ENCODE results near the gene ARHGEF1. TPM values are rescaled to one million over a fixed set of nuclear protein-coding genes. Genes with fewer than 3 reads are reported as not detected.

Gene ARHGEF1
- total RNA-seq, 4 donors from 2014 or later: 53.1 to 129 (median 72.0) TPM

DNA sequence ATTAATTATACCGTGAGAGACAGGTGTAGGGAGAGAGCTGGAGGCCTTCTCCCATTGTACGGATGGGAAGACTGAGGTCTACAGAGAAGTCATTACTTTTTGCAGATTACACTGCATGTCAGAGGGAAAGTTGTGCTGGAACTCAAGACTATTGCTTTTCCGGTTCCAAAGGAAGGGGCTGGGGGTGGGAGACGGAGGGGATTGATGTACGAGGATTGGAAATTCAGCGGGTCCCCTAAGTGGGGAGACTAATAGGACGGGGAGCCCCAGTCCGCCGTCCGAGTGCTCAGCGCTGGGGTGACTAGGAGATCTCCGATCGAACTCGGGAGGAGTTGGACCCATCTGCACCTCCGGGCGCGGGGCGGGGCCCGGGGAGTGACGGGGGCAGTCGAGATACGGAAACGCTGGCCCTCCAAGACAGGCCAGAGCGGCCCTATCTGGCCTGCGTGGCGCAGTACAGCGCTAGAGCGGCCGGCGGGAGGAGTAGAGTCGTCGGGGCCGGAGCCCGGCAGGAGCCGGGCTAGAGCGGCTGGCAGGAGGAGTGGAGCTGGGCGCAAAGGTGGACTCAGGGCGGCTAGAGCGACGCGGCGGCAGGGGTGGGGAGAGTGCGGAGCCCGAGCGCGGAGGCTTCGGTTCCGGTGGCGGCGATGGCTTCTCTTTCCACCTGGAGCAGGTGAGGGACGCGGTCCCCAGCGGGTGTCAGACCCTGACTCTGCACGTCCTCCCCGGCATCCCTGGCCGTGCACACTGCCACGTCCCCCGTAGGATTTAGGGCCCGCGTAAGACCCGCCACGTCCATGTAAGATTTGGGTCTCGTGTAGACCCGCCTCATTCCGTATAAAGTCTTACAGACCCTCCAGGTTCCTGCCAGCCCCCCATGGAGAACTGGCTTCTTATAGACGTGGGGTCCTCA is 1.1 kb downstream of the ARHGEF1 start:
- TF ChIP-seq, protein P1, sequence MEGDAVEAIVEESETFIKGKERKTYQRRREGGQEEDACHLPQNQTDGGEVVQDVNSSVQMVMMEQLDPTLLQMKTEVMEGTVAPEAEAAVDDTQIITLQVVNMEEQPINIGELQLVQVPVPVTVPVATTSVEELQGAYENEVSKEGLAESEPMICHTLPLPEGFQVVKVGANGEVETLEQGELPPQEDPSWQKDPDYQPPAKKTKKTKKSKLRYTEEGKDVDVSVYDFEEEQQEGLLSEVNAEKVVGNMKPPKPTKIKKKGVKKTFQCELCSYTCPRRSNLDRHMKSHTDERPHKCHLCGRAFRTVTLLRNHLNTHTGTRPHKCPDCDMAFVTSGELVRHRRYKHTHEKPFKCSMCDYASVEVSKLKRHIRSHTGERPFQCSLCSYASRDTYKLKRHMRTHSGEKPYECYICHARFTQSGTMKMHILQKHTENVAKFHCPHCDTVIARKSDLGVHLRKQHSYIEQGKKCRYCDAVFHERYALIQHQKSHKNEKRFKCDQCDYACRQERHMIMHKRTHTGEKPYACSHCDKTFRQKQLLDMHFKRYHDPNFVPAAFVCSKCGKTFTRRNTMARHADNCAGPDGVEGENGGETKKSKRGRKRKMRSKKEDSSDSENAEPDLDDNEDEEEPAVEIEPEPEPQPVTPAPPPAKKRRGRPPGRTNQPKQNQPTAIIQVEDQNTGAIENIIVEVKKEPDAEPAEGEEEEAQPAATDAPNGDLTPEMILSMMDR (IDR thresholded peaks at IDR 0.05): no peak
- peak; percentile 94 for ATAC-seq (ENCODE audit: low FRiP score)
- peak; percentile 75 for DNase-seq (ENCODE audit: low spot score)

DNA sequence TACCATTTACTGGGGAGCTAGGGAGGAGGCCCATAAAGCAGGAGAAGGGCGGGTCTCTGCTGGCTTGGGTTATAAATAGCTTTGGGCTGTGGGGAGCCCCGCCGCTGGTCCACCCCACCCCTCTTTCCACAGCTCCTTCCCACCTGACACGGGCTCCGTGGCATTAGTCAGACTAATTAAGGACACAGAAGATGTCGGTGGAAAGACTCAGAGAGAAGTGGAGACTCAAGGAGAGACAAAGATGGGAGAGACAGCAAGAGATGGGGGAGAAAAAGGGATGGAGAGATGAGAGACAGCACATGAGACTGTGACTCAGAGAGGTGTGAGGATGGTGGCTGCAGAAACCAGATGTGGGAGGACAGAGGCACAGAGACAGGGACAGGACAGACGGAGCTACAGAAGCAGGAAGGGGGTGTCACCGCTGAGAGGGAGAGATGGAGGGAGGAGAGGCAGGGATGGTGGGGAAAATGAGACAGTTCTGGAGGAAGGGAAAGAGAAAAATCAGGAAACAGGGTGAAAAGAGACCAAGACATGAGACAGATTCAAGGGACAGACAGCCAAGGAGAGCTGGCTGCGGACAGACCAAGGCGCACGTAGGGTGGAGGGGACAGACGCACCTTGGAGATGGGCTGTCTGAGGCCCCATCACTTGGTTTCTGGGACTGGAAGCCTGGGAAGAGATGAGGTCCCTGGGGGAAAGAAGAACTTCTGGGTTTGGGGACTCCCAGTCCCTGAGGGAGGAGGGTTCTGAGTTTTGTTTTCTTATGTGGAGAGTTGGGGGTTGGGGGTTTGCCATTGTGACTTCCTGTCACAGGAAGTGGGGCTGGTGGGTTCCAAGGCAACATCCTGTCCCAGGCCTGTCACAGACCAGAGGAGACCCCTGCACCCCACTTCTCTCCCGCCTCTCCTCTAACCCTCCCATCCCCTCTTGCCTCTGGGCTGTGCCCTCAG is 4.1 kb downstream of the ARHGEF1 start:
- TF ChIP-seq, protein P1 (IDR thresholded peaks at IDR 0.05): no peak
- DNase-seq (ENCODE audit: low spot score) (no peak), ATAC-seq (ENCODE audit: low FRiP score) (no peak)

DNA sequence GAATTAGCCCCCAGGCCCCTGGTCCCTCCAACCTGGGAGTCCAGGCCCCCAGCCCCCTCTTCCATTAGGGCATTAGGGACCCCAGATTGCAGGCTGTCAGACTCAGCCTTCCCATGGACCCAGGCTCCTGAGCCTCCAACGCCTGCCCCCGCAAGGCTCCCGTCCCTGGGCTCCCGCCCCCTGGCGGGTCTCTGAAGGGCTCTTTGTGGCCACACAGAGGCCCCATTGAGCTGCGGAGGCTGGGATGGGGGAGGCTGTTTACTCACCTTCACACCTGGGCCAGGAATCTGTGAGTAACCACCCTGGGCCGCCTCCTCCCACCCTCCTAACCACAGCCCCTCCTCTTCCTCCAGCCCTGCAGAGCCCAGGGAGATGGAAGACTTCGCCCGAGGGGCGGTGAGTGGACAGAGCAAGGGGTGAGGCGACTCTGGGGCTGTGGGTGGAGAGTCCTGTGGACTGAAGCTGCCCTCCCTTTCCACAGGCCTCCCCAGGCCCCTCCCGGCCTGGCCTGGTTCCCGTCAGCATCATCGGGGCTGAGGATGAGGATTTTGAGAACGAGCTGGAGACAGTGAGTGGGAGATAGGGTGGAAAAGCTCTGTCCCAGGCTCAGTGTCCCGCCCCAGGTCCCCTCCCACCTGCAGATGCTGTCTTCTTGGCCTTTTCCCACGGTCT is 4.9 kb downstream of the ARHGEF1 start:
- ATAC-seq (ENCODE audit: low FRiP score): peak; percentile 11
- DNase-seq (ENCODE audit: low spot score): no peak
- TF ChIP-seq, protein P1 (IDR thresholded peaks at IDR 0.05): no peak

DNA sequence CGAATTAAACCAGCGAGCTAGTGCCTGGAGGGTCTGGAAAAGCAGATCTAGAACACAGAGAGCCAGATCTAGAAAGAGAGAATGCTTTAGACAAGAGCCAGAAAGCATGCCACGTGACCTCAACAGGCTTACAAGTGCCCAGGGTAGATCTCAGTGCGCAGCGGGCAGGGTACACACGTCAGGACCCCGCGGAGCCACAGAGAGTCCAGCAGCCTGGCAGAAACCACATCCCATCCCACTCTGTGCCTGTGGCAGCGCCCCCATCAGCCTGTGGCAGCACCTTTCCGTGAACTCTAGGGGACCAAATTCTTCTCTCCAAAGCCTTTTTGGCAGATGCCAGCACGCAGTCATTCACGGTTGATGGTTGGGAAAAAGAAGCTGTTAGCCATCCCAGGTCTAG is 5.9 kb downstream of the ARHGEF1 start:
- ATAC-seq (ENCODE audit: low FRiP score): no peak
- TF ChIP-seq, protein P1 (IDR thresholded peaks at IDR 0.05): no peak

DNA sequence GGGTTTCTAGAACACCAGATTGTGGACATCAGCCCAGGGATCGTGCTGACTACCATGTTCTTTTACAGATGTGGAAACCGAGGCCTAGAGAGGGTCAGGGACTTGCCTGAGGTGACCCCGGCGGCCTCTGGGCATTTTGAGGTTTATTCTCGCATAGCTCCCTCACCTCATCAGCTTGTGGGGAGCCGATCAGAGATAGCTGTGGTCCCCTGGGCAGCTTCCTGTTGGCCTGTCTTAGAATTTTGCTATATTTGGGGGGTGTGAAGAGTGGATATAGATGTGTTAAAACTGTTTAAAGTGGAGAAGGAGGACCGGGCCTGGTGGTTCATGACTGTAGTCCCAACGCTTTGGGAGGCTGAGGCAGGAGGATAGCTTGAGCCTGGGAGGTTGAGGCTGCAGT is 6.9 kb downstream of the ARHGEF1 start:
- TF ChIP-seq, protein P1 (IDR thresholded peaks at IDR 0.05): no peak

More for the DNA sequence above, 5.9 kb downstream of the ARHGEF1 start:
- no peak for DNase-seq (ENCODE audit: low spot score)

DNA sequence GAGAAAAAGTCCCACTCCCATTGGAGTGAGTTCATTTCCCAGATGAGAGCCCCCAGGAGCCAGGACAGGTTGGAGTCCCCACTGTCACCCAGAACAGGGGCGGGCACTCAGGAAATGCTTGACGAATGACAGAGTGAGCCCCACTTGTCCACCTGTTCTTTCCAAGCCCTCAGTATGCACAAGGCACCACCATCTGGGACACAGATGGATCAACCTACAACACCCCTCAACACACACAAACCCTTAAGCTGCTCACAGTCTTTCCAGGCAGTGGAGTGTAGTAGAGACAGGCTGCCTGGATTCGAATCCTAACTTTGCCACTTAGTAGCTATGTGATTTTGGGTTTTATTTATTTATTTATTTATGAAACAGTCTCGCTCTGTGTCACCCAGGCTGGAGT is 8.0 kb downstream of the ARHGEF1 start:
- no peak for ATAC-seq (ENCODE audit: low FRiP score)
- TF ChIP-seq, protein P1 (IDR thresholded peaks at IDR 0.05): no peak

More for the DNA sequence above, 6.9 kb downstream of the ARHGEF1 start:
- DNase-seq (ENCODE audit: low spot score) (no peak), ATAC-seq (ENCODE audit: low FRiP score) (no peak)

More for the DNA sequence above, 8.0 kb downstream of the ARHGEF1 start:
- no peak for DNase-seq (ENCODE audit: low spot score)
